ENCODE measurements around the gene KREMEN1.

KREMEN1 gene

GRCh38 chr22:29152954-29153719 lies 80.3 kb downstream of the KREMEN1 start:
- DNase-seq = no peak

GRCh38 chr22:29154364-29155048 lies 81.7 kb downstream of the KREMEN1 start:
- no peak for DNase-seq

GRCh38 chr22:29155966-29156365 lies 83.1 kb downstream of the KREMEN1 start:
- no peak for DNase-seq

DNA sequence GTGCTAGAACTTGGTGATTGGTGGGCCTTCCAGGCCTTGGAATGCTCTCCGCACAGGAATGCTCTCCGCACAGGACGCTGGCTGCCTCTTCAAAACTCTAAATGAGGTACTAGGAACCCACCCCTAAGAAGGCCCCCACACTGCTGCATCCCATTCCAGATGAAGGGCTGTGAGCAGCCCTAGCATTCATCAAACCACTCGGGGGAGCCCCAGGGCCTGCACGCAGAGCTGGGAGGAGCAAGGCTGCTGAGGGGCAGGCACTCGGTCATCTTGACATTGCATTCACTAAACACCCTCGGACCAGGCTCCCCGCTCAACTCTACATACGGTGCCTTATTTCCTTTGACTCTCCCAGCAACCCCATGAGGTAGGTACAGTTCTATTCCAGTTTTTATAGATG lies 83.7 kb downstream of the KREMEN1 start:
- DNase-seq = no peak

DNA sequence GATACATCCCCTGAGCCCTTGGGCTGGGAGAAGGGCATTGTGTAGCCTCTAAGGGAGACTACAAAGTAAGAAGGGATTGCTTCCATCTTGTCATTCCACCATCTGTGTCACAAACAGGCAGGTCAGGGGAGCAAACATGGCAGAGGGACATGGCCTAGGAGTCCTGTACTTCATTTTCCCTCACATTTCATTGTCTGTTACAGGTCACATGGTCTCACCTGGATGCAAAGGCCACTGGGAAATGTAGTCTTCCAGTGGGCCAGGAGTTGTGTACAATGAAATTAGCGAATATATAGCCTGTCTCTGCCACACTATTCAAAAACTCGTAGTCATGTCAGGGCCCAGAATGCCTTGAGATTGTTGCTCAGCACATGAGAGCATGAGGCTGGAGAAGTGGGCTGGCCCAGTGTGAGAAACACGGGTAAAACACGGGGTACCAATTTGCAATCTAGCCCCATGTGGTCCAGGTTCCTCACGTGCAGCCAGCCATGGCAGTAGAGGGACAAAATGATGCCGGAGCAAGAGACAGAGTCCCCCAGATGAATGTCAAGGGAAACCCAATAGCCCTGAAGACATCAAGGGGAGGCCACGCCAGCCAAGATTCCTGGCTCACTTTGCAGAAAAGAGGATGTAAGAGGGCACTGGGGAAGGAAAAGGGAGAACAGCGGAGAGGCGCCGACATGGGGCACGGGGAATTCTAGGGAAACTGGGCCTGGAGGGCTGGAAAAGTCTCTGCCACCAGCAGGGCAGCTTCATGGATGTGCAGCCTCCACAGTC lies 85.1 kb downstream of the KREMEN1 start:
- no peak for DNase-seq

- no peak for DNase-seq
These were observed 85.7 kb downstream of the KREMEN1 start for GRCh38 chr22:29158546-29158945.

- no peak for DNase-seq
These were observed 91.0 kb downstream of the KREMEN1 start for GRCh38 chr22:29163808-29164207.

GRCh38 chr22:29165321-29166060 lies 92.7 kb downstream of the KREMEN1 start:
- DNase-seq = no peak

DNA sequence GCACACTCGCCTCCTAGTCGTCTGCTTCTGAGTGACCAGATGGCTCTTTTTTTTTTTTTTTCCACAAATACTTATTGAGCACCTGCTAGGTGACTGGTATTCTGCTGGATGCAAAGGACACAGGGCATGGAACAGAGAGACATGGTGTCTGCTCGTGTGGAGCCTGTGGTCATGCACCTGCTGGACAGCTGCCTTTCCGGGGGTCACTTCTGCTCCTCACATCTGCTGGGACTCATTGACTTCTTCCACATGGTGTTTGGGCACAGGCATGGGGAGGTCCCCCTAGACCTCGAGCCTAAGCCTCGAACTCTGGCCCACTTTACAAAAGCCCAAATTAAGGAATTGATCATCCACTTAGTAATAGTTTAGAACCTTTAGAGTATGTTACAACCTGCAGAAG lies 93.3 kb downstream of the KREMEN1 start:
- no peak for DNase-seq

GRCh38 chr22:29167032-29167911 lies 94.4 kb downstream of the KREMEN1 start:
- no peak for DNase-seq

GRCh38 chr22:29171721-29172120 lies 98.9 kb downstream of the KREMEN1 start:
- no peak for DNase-seq

DNA sequence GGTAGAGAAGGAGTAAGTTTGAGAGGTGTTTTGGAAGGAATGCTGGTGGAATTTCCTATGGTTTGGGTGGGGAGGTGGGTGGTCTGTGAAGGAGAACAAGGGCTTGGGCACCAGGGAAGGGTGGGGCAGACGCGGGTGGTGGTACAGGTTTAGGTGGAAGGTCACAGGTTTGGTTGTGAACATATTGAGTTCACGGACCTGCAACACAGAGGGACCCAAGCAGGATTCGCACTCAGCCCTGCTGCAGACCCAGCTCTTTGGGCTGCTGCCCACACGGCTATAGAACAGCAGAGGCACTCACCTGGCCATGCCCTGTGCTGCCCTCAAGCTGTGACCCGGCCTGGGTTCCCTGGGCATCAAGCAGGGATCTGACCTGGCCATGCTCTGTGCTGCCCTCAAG lies 99.4 kb downstream of the KREMEN1 start:
- DNase-seq = no peak

- no peak for DNase-seq
These were observed 102.5 kb downstream of the KREMEN1 start for GRCh38 chr22:29175312-29175835.

- DNase-seq = no peak
These were observed 111.4 kb downstream of the KREMEN1 start for GRCh38 chr22:29183971-29184848.

- DNase-seq = no peak
These were observed 112.1 kb downstream of the KREMEN1 start for GRCh38 chr22:29184849-29185490.

GRCh38 chr22:29186302-29186701 lies 113.5 kb downstream of the KREMEN1 start:
- no peak for DNase-seq

DNA sequence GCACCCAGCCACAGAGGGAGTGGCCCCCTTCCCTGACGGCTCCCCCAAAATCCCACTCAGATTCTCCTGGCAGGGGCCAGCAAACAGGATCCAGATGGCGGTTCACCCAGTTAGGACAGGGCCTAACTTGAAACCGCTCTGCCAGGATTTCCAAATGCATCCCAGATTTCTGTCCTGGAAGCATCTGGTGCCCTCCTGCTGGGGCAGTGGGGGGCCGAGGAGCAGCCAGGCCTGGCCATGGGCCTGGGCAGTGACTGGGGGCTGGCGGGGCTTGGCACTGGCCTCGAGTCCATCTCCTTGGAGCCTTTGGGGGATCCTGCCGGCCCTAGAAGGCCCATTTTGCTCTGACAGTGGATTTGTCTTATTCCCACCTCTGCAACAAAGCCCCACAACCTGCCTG lies 115.0 kb downstream of the KREMEN1 start:
- no peak for DNase-seq

DNA sequence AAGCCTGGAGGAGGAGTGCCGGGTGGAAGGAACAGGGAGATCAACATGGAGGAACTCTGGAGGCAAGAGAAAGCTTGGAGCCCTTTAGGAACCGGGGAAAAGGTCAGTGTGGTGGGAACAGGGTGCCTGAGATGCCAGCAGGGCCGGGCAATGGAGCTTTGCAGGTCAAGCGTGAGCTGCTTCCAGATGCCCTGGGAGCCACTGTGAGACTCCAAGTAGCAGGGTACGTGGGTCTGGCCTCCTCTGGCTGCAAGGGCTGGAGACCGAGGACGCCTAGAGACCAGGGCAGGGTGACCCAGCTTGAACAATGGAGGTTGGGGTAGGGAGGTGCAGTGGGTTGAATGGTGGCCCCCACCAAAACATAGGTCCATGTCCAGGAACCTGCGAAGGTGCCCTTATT lies 117.2 kb downstream of the KREMEN1 start:
- no peak for DNase-seq

- DNase-seq = no peak
These were observed 118.1 kb downstream of the KREMEN1 start for GRCh38 chr22:29190918-29191317.

GRCh38 chr22:29193021-29193420 lies 120.2 kb downstream of the KREMEN1 start:
- DNase-seq = no peak
